ENCODE data around the gene RAD51B. TPM values are rescaled to one million over a fixed set of nuclear protein-coding genes. Genes with fewer than 3 reads are reported as not detected.

The RAD51B gene
- total RNA-seq, 1 experiment from 2014 or later, result 8.5 TPM

DNA sequence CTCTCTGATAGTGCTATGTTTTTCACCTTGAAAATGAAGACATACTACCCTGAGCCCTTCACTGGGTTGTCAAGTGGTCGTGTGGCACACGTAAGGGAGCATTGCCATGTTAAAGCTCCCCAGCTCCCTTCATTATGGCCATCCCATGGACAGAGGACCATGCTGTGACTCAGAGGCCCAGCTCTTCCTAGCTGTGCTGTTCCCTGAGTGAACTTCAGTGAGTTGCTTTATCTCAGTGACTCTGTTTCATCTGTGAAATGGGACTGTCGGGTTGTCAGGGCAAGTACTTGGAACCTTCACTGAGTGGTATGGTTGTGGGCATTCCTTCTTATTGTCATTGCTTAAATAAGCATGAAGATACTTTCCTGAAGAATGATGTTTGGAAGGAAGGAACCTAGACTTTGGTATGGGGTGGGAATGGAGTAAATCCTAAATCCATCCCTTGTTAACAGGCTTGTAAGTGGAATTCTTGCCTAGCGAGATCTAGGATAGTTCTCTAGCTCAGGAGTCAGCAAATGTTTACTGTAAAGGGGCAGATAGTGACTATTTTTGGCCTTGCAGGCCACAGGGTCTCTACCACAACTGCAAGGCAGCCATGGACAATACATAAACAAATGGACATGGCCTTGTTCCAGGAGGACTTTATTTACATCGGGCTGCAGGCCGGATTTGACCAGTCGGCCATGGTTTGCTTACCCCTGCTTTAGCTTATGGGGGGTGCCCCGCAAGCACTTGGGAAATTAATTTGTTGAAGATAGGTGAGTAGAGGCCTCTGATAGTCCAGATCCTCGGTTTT, 689.8 kb downstream of the RAD51B start:
- Histone ChIP-seq H3K36me3 (ENCODE audit: control insufficient read depth, insufficient read depth, low read length) (no peaks in the 10 kb centered on the region), H3K4me3 (ENCODE audit: low read depth in 2 of 2, low read length in 2 of 2) (no peak overlapping the region), H3K27ac (ENCODE audit: low read length) (no peak overlapping the region), H3K4me1 (ENCODE audit: control insufficient read depth, insufficient read depth, low read length) (no peaks in the 10 kb centered on the region), H3K9me3 (ENCODE audit: control insufficient read depth, insufficient read depth, low read depth, low read length) (no peaks in the 10 kb centered on the region), H3K27me3 (ENCODE audit: control insufficient read depth, insufficient read depth, low read length) (no peaks in the 10 kb centered on the region)
- intact Hi-C loops (cut with micrococcal nuclease; ENCODE audit: unreplicated experiment), result no loop called here
- in situ Hi-C loops (cut with HindIII; ENCODE audit: low pct_unique_long_range_greater_than_20kb, low sequenced_read_pairs), result no loop called here
- CTCF ChIA-PET, result no interaction called here
- TF ChIP-seq, protein P1, sequence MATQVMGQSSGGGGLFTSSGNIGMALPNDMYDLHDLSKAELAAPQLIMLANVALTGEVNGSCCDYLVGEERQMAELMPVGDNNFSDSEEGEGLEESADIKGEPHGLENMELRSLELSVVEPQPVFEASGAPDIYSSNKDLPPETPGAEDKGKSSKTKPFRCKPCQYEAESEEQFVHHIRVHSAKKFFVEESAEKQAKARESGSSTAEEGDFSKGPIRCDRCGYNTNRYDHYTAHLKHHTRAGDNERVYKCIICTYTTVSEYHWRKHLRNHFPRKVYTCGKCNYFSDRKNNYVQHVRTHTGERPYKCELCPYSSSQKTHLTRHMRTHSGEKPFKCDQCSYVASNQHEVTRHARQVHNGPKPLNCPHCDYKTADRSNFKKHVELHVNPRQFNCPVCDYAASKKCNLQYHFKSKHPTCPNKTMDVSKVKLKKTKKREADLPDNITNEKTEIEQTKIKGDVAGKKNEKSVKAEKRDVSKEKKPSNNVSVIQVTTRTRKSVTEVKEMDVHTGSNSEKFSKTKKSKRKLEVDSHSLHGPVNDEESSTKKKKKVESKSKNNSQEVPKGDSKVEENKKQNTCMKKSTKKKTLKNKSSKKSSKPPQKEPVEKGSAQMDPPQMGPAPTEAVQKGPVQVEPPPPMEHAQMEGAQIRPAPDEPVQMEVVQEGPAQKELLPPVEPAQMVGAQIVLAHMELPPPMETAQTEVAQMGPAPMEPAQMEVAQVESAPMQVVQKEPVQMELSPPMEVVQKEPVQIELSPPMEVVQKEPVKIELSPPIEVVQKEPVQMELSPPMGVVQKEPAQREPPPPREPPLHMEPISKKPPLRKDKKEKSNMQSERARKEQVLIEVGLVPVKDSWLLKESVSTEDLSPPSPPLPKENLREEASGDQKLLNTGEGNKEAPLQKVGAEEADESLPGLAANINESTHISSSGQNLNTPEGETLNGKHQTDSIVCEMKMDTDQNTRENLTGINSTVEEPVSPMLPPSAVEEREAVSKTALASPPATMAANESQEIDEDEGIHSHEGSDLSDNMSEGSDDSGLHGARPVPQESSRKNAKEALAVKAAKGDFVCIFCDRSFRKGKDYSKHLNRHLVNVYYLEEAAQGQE (IDR thresholded peaks at IDR 0.05; ENCODE audit: insufficient read depth in 1 of 2, low read depth in 2 of 2, low read length in 1 of 2), result no peak
- TF ChIP-seq POLR2AphosphoS5 (IDR thresholded peaks at IDR 0.05; ENCODE audit: low read depth, low read length) (no peak), SIN3A (IDR thresholded peaks at IDR 0.05; ENCODE audit: borderline replicate concordance, insufficient read depth, low read depth, low read length) (no peak), TCF7L2 (IDR thresholded peaks at IDR 0.05; ENCODE audit: low read depth, low read length) (no peak)
- TF ChIP-seq, protein P2, sequence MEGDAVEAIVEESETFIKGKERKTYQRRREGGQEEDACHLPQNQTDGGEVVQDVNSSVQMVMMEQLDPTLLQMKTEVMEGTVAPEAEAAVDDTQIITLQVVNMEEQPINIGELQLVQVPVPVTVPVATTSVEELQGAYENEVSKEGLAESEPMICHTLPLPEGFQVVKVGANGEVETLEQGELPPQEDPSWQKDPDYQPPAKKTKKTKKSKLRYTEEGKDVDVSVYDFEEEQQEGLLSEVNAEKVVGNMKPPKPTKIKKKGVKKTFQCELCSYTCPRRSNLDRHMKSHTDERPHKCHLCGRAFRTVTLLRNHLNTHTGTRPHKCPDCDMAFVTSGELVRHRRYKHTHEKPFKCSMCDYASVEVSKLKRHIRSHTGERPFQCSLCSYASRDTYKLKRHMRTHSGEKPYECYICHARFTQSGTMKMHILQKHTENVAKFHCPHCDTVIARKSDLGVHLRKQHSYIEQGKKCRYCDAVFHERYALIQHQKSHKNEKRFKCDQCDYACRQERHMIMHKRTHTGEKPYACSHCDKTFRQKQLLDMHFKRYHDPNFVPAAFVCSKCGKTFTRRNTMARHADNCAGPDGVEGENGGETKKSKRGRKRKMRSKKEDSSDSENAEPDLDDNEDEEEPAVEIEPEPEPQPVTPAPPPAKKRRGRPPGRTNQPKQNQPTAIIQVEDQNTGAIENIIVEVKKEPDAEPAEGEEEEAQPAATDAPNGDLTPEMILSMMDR (IDR thresholded peaks at IDR 0.05), result no peak
- no TSS peak for BruUV-seq (replicated peaks)
- no peak for ATAC-seq
- DNase-seq (ENCODE audit: low read depth, low spot score), result no peak
- POLR2A ChIA-PET, result no interaction called here

DNA sequence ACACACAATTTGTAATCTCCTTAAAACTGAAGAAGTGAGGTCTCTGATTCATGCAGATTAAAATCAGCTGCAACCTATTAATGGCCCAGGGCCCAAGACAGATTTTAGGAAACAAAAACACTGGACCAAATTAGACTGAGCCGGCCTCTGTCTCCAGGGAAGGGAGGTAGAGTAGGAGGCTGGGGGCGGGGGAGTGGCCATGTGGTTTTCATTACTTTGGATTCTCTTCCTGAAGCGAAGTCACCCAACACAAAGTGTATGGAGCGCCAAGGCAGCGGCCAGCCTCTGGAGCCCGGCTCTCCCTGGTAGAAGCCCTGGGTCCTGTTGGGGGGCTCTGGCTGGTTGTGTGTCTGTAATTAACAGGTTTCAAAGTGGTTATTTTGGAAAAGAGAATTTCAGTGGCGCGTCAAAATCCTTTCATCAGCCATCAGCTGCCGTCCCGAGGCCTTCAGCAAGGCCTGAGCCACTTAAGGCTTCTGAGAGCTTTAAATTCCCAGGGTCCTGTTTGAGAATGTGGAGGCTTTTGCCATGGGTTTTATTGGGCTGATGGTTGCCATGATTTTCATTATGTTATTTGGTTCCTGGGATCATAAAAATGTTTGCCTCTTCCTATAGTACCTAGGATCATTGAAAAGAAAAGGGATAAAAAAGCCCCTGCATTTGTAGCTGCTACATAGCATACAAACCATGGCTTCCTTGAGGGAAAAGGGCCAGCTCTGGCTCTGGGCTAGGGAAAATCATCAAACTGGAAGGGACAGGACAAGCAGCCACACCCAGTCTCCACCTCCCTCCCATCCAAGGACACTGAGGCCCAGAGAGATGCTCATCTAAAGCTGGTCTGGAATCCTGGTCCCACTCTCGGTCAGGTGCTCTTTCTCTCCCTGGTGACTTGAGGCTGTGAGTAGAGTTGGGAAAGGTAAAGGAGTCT, 690.9 kb downstream of the RAD51B start:
- ATAC-seq (no peak), DNase-seq (ENCODE audit: low read depth, low spot score) (no peak)
- Histone ChIP-seq H3K36me3 (ENCODE audit: control insufficient read depth, insufficient read depth, low read length) (no peaks in the 10 kb centered on the region), H3K4me3 (ENCODE audit: low read depth in 2 of 2, low read length in 2 of 2) (no peak overlapping the region), H3K4me1 (ENCODE audit: control insufficient read depth, insufficient read depth, low read length) (no peaks in the 10 kb centered on the region), H3K27ac (ENCODE audit: low read length) (no peak overlapping the region; the same call in 1 of the 2 replicates), H3K9me3 (ENCODE audit: control insufficient read depth, insufficient read depth, low read depth, low read length) (no peaks in the 10 kb centered on the region), H3K27me3 (ENCODE audit: control insufficient read depth, insufficient read depth, low read length) (no peaks in the 10 kb centered on the region)
- in situ Hi-C loops (cut with HindIII; ENCODE audit: low pct_unique_long_range_greater_than_20kb, low sequenced_read_pairs) (no loop called here), intact Hi-C loops (cut with micrococcal nuclease; ENCODE audit: unreplicated experiment) (no loop called here)
- BruUV-seq (replicated peaks), result no TSS peak
- no peak for TF ChIP-seq SIN3A (IDR thresholded peaks at IDR 0.05; ENCODE audit: borderline replicate concordance, insufficient read depth, low read depth, low read length)
- no peak for TF ChIP-seq POLR2AphosphoS5 (IDR thresholded peaks at IDR 0.05; ENCODE audit: low read depth, low read length)
- TF ChIP-seq, protein P1 (IDR thresholded peaks at IDR 0.05; ENCODE audit: insufficient read depth in 1 of 2, low read depth in 2 of 2, low read length in 1 of 2), result no peak
- TF ChIP-seq, protein P2 (IDR thresholded peaks at IDR 0.05), result no peak
- TF ChIP-seq TCF7L2 (IDR thresholded peaks at IDR 0.05; ENCODE audit: low read depth, low read length), result no peak
- CTCF ChIA-PET, result no interaction called here
- POLR2A ChIA-PET, result no interaction called here
